Stimulated activated CD4-positive, alpha-beta T cell treated with anti-CD3 and anti-CD28 coated beads, Interleukin-1b, Interleukin-23, amount 100 ng/mL, for 24 hours (primary cell): ENCODE results near the gene FUCA2.
"Not testable (repeated sequence)": the region's sequence is repeated elsewhere in the genome, so short reads cannot be mapped to it uniquely, and the experiment has no call there.

Experiments used
- DNase-seq, 4 experiments: peaks; one replicate each; pipeline ENCODE4 v3.0.0-alpha.2; 2020; ENCODE audit warnings: low read depth in 4 of 4, low spot score in 1 of 4

FUCA2 gene

DNA sequence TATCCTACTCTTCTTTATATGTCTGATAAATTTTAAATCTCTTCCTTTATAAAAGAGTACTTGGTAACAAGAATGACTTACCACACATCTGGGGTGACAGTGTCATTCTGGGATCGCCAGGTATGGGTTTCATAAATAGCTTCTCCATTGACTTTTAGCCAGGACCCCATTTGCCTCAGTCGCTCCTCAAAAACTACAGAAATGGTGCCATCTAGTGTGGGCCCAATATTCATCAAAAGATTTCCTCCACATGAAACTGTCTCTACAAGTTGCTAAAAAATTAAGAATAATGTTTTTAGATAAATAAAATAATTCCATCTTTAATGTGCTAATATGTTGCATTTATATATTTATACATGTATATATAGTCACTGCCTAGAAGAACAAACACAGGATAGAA is 9.7 kb downstream of the FUCA2 start:
- DNase-seq, result no peak

DNA sequence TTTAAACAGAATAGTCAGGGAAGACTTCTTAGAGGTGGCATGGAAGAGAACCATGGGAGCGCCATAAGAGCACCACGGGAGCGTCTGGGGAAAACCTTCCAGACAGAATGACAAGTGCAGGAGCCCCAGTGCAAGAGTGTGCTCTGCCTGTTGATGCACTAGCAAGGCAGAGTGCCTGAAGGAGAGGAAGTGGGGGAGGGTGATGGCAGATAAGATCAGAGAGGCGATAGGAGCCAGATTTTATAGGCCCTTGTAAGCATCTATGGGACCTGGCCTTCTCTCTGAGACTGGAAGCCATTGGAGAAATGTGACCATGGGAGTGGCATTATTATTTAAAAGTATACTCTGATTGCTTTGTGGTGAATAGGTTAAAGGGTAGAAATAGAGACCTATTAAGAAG is 13.1 kb downstream of the FUCA2 start:
- no peak for DNase-seq

DNA sequence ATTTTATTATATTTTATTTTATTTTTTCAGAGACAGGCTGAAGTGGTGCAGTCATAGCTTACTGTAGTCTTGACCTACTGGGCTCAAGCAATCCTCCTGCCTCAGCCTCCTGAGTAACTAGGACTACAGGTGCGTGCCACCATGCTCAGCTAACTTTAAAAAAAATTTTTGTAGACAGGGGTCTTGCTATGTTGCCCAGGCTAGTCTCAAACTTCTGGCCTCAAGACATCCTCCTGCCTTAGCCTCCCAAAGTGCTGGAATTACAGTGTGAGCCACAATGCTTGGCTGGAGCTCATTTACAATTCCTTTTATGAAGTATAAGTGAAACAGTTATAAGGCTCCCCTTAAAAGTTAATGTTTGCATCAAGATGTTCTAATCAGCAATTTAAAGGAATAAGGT is 14.5 kb downstream of the FUCA2 start:
- no peak for DNase-seq

DNA sequence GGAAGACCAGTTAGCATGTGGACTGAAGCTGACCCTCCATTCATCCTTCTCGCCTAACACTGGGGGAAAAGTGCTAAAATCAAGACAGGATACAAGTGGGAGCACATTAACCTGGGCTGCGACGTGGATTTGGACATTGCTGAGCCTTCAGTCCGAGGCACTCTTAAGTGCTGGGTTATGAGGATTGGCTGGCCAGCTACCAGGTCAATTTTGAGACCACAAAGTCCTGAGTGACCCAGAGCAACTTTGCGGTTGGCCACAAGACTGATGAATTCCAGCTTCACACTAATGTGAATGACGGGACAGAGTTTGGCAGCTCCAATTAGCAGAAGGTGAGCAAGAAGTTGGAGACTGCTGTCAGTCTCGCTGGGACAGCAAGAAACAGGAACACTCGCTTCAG is 20.7 kb downstream of the FUCA2 start:
- no peak for DNase-seq

DNA sequence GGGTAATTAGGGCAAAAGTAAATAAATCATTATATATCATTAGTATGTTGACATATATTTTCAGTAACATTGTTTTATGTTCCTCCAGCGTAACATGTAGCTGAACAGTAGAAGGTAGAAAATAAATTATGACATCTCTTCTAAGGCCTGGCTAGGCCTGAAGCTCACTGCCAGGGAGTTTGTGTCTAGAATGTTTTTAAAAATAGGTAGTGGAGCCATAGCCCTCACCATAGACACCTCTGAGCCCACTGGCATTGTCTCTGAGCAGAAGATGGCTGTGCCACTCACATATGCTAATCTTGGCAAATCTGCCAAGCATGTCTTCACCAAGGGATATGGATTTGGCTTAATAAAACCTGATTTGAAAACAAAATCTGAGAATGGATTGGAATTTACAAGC is 21.3 kb downstream of the FUCA2 start:
- no peak for DNase-seq

DNA sequence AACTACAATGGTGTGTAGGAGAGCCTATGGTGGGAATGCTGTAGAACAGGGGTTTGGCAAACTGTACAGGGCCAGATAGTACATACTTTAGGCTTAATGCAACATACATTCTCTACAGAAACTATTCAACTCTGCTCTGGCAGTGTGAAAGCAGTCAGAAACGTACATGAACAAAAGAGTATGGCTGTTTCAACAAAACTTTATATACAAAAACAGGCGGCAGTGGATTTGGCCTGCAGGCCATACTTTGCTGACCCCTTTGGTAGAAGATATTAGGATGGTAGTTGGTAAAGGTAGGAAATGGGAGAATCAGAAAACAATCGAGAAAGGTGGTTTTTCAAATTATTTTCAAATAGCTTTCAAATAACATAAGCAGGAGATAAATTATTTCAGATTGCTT is 24.8 kb downstream of the FUCA2 start:
- no peak for DNase-seq

DNA sequence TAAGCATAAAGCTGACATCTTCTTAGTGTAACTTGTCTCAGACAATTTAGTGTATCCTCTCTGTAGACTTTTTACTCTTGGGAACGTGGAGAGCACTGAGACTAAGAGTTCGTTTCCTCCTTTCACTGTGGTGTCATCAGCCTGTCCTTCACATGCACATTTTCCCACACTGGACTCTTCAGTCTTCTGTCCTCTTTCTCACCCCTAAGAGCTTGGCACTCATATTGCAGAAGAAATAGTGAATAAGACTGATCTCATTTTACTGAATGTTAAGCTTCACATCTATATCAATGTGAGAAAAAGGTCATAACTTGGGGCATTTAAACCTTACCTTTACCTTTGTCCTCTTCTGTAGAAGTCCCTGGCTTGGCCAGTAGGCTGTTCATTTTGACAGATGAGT is 25.6 kb downstream of the FUCA2 start:
- no peak for DNase-seq

DNA sequence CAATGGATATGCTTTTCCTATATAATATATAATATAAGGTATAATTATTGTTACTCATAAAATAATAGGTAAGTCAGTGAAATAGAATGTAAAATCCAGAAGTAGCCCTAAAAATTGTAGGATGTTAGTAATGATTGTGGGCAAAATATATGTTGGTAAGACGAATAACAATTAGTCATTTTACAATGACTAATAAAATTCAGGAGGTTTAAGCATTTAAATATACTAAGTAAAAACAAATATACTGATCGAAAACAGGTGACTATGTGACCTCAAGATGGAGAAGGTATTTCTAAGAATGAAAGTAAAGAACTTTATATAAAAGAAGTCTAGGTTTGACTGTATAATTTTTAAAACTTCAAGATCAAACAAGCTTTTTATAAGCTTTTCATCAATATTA is 28.9 kb downstream of the FUCA2 start:
- no peak for DNase-seq

DNA sequence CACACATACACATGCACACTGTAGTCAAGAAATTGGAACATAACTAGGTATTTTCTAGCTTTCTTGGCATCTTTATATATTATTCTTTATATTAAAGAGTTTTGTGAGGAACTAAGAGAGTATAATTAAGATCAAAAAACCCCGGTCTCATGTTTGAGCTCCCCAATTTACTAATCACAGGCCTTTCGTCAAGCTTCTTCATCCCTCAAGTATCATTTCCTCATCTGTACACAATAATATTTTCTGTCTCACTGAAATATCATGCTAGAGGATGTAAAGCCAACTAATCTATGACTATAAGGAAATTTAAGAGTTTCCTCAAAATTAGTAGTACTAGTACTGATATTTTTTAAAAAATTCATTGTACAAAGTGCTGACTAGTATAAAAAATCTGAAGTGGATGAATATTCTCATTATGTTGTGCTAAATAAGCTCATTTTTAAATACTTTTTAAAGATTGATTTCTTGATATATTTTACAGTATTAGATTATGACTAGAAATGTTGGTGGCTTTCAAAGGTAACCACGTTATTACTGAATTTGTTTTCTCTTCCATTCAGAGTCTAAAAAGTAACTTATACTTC is 32.9 kb downstream of the FUCA2 start:
- DNase-seq, result no peak

DNA sequence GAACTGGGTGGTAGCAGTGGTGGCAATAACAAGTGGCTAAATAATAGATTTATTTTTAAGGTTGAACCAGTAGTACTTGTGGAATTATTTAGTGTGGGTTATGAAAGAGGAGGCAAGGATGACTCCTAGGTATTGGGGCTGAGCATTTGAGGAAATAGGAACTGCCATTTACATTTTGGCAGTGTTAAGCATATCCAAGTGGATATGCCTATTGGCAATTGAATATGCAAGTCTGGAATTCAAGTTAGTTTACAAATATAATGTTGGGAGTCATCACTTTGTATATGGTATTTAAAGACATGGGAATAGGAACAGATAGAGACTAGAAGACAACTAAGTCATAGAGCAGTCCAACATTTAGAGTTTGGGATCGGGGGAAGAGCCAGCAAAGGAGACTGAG is 35.0 kb downstream of the FUCA2 start:
- no peak for DNase-seq

DNA sequence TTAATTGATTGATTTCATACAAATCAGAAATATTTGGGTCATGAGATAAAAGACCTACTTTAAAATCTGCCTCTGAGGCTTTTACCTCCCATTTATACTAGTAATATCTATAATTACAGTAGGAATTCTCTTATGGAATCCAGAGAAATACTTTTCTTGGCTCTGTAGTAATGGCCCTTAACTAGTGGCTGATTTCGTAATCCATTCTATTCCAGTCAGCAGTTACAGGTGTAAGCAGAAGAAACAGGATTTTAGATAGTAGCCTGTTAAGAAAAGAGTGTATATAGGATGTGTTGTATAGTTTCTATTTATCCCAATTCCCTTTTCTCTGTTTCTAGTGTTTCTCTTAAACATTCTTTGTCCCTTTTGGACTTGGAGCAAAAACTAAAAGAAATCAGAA is 39.7 kb downstream of the FUCA2 start:
- DNase-seq, result no peak

DNA sequence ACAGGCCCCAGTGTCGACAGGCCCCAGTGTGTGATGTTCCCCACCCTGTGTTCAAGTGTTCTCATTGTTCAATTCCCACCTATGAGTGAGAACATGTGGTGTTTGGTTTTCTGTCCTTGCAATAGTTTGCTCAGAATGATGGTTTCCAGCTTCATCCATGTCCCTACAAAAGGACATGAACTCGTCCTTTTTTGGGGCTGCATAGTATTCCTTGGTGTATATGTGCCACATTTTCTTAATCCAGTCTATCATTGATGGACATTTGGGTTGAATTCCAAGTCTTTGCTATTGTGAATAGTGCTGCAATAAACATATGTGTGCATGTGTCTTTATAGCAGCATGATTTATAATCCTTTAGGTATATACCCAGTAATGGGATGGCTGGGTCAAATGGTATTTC is 42.7 kb downstream of the FUCA2 start:
- not testable (repeated sequence) for DNase-seq

DNA sequence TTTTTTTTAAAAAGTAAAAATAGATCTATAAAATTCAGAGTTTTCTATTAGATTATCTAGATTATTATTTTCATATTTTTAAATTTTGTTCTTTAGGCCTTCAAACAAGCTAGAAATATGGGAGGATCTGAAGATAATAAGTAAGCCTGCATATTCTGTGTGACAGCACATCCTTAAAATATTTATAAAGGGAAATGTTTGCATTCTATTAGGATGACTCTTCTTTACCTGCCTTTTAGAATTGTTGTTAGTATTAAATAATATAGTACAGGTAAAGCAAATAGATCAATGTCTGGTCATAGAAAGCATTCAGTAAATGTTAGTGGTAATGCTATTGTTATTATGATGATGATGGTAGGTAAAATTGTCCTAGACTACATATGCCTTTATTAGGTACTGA is 43.5 kb downstream of the FUCA2 start:
- no peak for DNase-seq

DNA sequence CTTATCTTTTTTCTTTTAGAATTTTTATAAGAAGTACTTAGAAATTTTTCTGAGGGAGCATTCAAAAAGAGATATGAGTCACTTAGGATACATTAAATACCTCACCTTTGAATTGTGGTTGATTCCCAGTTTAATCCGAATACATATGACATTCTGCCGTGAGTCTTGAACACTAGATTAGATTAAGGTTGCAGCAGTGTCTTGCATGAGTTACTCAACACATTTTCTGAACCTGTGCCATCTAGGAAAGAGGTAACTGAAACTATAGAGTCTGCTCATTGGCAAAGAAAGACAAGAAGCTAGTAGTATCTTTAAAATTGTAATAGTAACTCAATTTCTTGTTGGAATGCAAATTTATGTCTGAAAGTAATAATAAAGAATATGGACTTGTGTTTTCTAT is 46.0 kb downstream of the FUCA2 start:
- no peak for DNase-seq

DNA sequence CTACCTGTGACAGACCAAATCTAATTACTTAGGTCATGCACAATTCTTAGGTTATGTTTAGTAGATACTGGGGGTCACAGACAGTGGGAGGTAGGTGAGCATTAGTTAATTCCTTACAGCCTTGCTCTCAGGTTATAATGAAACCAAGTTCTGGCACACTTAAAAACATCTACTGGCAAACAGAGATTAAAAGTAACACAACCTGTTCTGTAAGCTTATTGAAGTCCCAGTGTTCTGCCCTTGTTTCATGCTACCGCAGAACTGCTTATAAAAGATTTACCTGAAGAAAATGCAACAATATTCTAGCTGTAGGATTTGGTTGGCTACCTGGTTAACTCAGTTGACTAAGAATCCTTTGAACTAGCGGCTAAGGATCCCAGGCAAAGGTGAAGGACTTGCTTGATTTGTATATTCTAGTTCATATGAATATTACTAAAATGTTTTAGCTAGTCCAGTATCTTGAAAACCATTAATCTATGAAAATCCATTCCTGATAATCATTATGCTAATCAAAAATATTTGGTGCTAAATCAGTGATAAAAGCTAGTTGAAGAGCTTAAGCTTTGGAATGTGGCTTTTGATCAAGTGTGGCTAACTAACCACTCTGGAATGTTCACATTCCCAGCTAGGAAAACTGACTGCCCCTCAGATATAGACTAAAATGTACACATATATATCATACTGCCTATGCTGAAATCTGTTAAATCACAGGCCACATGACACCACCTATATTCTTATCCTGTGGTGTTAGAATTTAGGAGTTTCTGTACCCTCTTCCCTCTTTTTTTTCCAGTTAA is 53.8 kb downstream of the FUCA2 start:
- DNase-seq, result no peak

DNA sequence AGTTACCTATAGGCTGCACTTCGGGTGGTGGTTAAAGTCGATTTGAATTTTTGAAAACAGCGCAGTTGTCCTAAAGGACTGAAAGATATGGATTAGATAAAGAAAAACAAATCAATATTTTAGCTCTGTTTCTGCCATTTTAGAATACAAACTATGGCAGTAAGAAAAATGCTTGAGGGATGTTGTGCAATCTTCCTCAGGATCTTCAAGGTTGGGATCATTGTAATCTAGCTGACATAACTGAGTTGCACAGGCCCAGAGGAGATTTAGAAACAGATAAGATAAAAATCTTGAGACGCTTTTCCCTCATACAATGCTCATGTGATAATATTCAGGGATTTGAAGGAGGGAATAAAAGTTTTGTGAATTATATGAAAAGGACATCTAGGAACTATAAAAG is 60.0 kb downstream of the FUCA2 start:
- no peak for DNase-seq

DNA sequence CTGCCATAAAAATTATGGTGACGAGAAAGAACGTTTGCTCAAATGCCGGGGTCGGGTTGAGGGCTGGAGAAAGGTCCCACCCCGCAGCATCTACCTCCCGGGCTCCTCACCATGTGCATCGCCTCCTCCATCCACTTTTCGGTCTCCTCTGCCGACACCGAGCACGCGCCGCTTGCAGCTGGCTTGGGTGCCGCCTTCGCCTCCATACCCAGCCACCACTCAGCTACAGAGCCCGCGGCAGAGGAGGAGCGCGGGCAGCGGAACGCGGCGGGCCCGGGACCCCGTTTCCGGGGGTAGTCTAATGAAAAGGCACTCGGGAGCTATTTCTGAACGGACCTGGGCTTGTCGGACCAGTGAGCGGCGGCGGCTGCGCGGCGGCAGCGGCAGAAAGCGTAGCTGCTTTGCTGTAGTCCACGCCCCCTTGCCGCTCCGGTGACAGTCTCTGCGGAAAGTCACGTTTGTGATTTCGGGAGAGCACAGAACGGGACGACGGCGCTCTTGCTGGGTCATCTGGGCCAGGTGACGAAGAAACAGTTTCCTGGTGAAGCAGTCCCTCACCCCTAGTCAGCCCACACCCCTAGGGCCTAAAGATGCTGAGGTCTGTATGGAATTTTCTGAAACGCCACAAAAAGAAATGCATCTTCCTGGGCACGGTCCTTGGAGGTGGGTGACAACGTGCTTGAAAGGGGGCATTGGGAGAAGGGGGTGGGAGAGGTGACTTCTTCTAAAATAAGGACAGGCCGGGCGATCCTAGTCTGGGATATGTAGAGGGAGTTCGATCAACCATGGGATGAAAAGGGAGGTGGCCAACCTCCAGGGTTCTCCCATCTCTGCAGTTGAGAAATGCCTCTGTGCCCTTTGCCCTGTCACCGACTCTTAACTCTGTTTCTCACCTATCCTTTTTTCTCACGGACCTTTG is 60.8 kb downstream of the FUCA2 start, which contains the start of the genes ADAT2 and PEX3:
TSS of gene ADAT2 (minus strand) at position 243 of the 919 bp plus-strand sequence. CDS start at position 206, 37 bp downstream.
TSS of gene PEX3 (plus strand) at position 353 of the 919 bp plus-strand sequence. CDS start at position 591, 238 bp downstream.
- DNase-seq, result peak; percentile 80 to 91 (median 90)

DNA sequence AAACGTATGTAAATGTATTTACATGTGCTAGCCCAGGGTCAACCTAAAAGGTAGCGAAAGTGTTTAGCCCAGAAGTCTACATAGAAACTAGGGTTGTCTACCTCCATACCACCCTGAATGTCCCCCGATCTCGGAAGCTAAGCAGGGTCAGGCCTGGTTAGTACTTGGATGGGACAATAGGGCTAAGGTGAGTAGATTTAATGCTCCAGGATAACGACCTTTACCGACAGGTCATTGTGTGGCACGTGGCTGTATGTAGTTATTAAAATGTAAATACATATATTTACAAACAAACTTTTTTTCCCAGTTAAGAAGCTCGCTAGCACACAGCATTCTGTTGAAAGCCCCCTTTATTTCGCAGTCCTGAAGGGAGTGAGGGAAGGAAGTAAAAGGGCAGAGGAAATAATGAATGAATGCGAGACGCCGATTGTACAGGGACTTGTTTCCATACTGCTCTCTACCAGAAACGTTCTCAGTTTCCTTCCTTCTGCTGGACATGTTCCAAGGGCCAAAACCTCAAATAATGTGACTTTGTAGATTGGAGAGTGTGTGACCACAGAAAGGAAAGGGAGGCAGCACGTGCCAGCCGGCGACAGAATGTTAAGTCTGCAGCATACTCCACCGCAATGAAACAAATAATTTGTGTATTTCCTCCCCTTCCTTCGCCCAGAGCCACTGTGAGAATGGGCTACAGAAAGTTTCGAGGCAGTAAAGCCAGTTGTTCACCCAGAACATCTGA is 61.6 kb downstream of the FUCA2 start:
- peak in 1 of 4 experiments; percentile 15 for DNase-seq

DNA sequence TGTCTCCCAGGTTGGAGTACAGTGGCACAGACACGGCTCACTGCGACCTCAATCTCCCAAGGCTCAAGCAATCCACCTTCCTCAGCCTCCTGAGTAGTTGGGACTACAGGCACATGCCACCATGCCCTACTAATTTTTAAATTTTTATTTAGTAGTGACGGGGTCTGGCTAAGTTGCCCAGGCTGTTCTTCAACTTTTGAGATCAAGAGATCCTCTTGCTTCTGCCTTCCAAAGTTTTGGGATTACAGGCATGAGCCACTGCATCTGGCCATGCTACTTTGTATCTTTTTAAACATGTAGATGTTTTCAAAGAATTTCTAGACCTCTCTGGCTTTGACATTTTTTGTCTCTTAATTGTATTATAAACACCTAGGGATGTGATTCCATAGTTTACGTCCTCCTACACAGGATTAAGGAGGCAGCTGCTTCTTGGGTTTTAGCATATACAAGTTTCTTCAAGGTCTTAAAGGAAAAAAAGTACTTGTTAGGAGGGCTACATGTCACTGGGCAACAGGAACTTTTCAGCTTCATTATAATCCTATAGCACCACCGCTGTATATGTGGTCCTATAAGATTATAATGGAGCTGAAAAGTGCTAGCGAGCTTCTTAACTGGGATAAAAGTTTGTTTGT is 62.3 kb downstream of the FUCA2 start:
- no peak for DNase-seq

DNA sequence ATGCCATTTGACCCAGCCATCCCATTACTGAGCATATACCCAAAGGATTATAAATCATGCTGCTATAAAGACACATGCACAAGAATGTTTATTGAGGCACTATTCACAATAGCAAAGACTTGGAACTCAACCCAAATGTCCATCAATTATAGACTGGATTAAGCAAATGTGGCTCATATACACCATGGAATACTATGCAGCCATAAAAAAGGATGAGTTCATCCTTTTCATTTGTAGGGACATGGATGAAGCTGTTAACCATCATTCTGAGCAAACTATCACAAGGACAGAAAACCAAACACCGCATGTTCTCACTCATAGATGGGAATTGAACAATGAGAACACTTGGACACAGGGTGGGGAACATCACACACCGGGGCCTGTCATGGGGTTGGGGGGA is 63.7 kb downstream of the FUCA2 start:
- not testable (repeated sequence) for DNase-seq
